Calu3 (cell line): ENCODE measurements around the gene ZNF580. TPM values are rescaled to one million over a fixed set of nuclear protein-coding genes. Genes with fewer than 3 reads are reported as not detected.
A peak's percentile ranks its signal among the peaks of the same experiment; 100 is the strongest.

Source experiments
- Bru-seq: library from RNA; stranded (reverse); fragments of 400-500 nt; gene quantifications from one replicate; lab custom pipeline; 2021; lab: Mats Ljungman, UMichigan
- BruChase-seq, 2 experiments: library from RNA; stranded (reverse); fragments of 400-500 nt; gene quantifications; one replicate each; lab custom pipeline; 2021; lab: Mats Ljungman, UMichigan
- BruUV-seq: library from RNA; stranded (reverse); fragments of 400-500 nt; replicated peaks from 2 replicates; lab custom pipeline; 2021; lab: Mats Ljungman, UMichigan
- CTCF ChIA-PET: fragments of 300-600 bp; sonication (Branson Sonifier 250); formaldehyde crosslinking; loops from one replicate; lab custom pipeline; 2022; ENCODE audit warnings: antibody characterized with exemption; lab: Charles Lee
- DNase-seq: peaks from one replicate; pipeline ENCODE4 v3.0.0; 2022
- H3K27ac Mint-ChIP-seq: one replicate; pipeline ENCODE4 v1.8.0; 2022; ENCODE audit warnings: mixed read lengths; ENCODE audit not compliant: unreplicated experiment
- H3K27me3 Mint-ChIP-seq: one replicate; pipeline ENCODE4 v1.8.0; 2022; ENCODE audit warnings: mixed read lengths; ENCODE audit not compliant: unreplicated experiment
- H3K36me3 Mint-ChIP-seq: one replicate; pipeline ENCODE4 v1.8.0; 2022; ENCODE audit warnings: mild to moderate bottlenecking, moderate library complexity, mixed read lengths; ENCODE audit not compliant: insufficient read depth, unreplicated experiment
- H3K4me1 Mint-ChIP-seq: one replicate; pipeline ENCODE4 v1.8.0; 2022; ENCODE audit warnings: mild to moderate bottlenecking, low read depth, mixed read lengths; ENCODE audit not compliant: unreplicated experiment
- H3K4me3 Mint-ChIP-seq: one replicate; pipeline ENCODE4 v1.8.0; 2022; ENCODE audit warnings: mild to moderate bottlenecking, low read depth, moderate library complexity, mixed read lengths; ENCODE audit not compliant: unreplicated experiment
- H3K9me3 Mint-ChIP-seq: one replicate; pipeline ENCODE4 v1.8.0; 2022; ENCODE audit warnings: low read depth, mixed read lengths; ENCODE audit not compliant: unreplicated experiment
- CTCF ChIP-seq: fragments of 200-600 bp; IDR thresholded peaks from one replicate; pipeline ENCODE4 v1.8.0; 2022; ENCODE audit warnings: antibody characterized with exemption; ENCODE audit not compliant: unreplicated experiment
- intact Hi-C: fragments of 100-400 bp; cut with micrococcal nuclease; formaldehyde crosslinking; loops from one replicate; pipeline ENCODE4 v1.10.0; 2022; ENCODE audit not compliant: unreplicated experiment
- long read RNA-seq: library from polyadenylated mRNA; stranded (forward); transcript quantifications from one replicate; pipeline ENCODE4 v2.0.0, GENCODE V29; 2022
- total RNA-seq: library from RNA; stranded (reverse); gene quantifications from 2 replicates; pipeline ENCODE4 v1.2.3, GENCODE V29; 2022

The ZNF580 gene
- 35.6 TPM in 2 replicates for total RNA-seq
- Bru-seq, nascent RNA = percentile 63 among the genes with signal in this experiment
- percentile 83 among the genes with signal in this experiment for BruChase-seq, experiment 1, labeled RNA remaining after a 6-hour chase
- percentile 84 among the genes with signal in this experiment for BruChase-seq, experiment 2, labeled RNA remaining after a 2-hour chase
- long read RNA-seq, transcript ZNF580-201 (2 exons, 1,261 nt) = major isoform, 17 of 21 reads
- long read RNA-seq, partial matches to known transcripts = 0 of 21 reads
- long read RNA-seq, other reads (novel, unspliced or antisense) = 0 of 21 reads

GRCh38 chr19:55640577-55641425 is at the start of gene ZNF580:
Gene ZNF580 (plus strand): TSS chr19:55641002. CDS start chr19:55642509, 1,507 bp downstream.
- no TSS peak for BruUV-seq
- CTCF ChIA-PET = no interaction called here
- no peaks in the 10 kb centered on the region for H3K9me3 Mint-ChIP-seq

GRCh38 chr19:55591555-55591954 is 49.2 kb upstream of the ZNF580 start:
- peak overlapping the region; percentile 59 for H3K27ac Mint-ChIP-seq
- no peak overlapping the region for H3K4me3 Mint-ChIP-seq
- CTCF ChIA-PET = no interaction called here
- peaks cover 32% of the 10 kb centered on the region for H3K36me3 Mint-ChIP-seq
- TSS peak; percentile 17 for BruUV-seq
- DNase-seq = no peak
- intact Hi-C loops = no loop called here
- H3K9me3 Mint-ChIP-seq = no peaks in the 10 kb centered on the region
- no peak for TF ChIP-seq CTCF
- H3K27me3 Mint-ChIP-seq = peaks cover 19% of the 10 kb centered on the region
- H3K4me1 Mint-ChIP-seq = peaks cover 1% of the 10 kb centered on the region

More at GRCh38 chr19:55640577-55641425, at the start of gene ZNF580:
- DNase-seq = peak; percentile 81
- TF ChIP-seq CTCF = no peak
- H3K4me3 Mint-ChIP-seq = peak within 1 kb of the TSS; percentile 92
- H3K27me3 Mint-ChIP-seq = no peaks in the 10 kb centered on the region
- H3K27ac Mint-ChIP-seq = peak within 1 kb of the TSS; percentile 93
- peaks cover 54% of the 10 kb centered on the region for H3K4me1 Mint-ChIP-seq
- H3K36me3 Mint-ChIP-seq = peaks cover 80% of the 10 kb centered on the region
- intact Hi-C loops = no loop called here

- no peak for DNase-seq
- TF ChIP-seq CTCF = no peak
- H3K27me3 Mint-ChIP-seq = peaks cover 18% of the 10 kb centered on the region
- peaks cover 32% of the 10 kb centered on the region for H3K36me3 Mint-ChIP-seq
- H3K9me3 Mint-ChIP-seq = no peaks in the 10 kb centered on the region
- no peaks in the 10 kb centered on the region for H3K4me1 Mint-ChIP-seq
- H3K27ac Mint-ChIP-seq = no peak overlapping the region
- no TSS peak for BruUV-seq
- H3K4me3 Mint-ChIP-seq = no peak overlapping the region
- intact Hi-C loops = no loop called here
- CTCF ChIA-PET = no interaction called here
Observed at GRCh38 chr19:55592391-55593090, 48.3 kb upstream of the ZNF580 start.

- TF ChIP-seq CTCF = no peak
- no peaks in the 10 kb centered on the region for H3K9me3 Mint-ChIP-seq
Observed at GRCh38 chr19:55593096-55593772, 47.6 kb upstream of the ZNF580 start.

More at GRCh38 chr19:55593096-55593772, 47.6 kb upstream of the ZNF580 start:
- intact Hi-C loops = no loop called here
- BruUV-seq = no TSS peak
- no peak for DNase-seq
- H3K27me3 Mint-ChIP-seq = peaks cover 18% of the 10 kb centered on the region
- H3K4me1 Mint-ChIP-seq = peaks cover under 1% of the 10 kb centered on the region
- H3K27ac Mint-ChIP-seq = no peak overlapping the region
- no peak overlapping the region for H3K4me3 Mint-ChIP-seq
- peaks cover 38% of the 10 kb centered on the region for H3K36me3 Mint-ChIP-seq
- CTCF ChIA-PET = interaction anchor here (0.5 kb wide), 1 partner anchor 37 kb away, joined by 4 read pairs; no protein-coding TSS in a partner anchor
